GM12878 (cell line): Measurements from ENCODE around the gene ARRDC4. TPM values are rescaled to one million over a fixed set of nuclear protein-coding genes. Genes with fewer than 3 reads are reported as not detected.

Source experiments
- ATAC-seq: fragments of 200-7000 bp; cut with Tn5 transposase; 3 replicates; pipeline ENCODE4 v1.9.1; 2020; ENCODE audit warnings: mild to moderate bottlenecking, moderate library complexity
- BruUV-seq: library from RNA; stranded (reverse); fragments of 400-500 nt; replicated peaks from 2 replicates; lab custom pipeline; 2021; lab: Mats Ljungman, UMichigan
- CTCF ChIA-PET: fragments of 300-600 bp; sonication (Branson Sonifier 250); formaldehyde crosslinking; extraction: SDS; loops from one replicate; lab custom pipeline; 2021; ENCODE audit warnings: inconsistent platforms; lab: Yijun Ruan, JAX
- POLR2A ChIA-PET: fragments of 350-600 bp; formaldehyde crosslinking; extraction: SDS; loops from one replicate; lab custom pipeline; 2021; ENCODE audit warnings: inconsistent platforms; lab: Charles Lee
- RAD21 ChIA-PET: fragments of 300-600 bp; sonication (Branson Sonifier 250); formaldehyde crosslinking; loops from one replicate; lab custom pipeline; 2023; ENCODE audit warnings: antibody characterized with exemption; ENCODE audit not compliant: unreplicated experiment; lab: Charles Lee
- SMC1A ChIA-PET: fragments of 300-600 bp; sonication (Branson Sonifier 250); formaldehyde crosslinking; loops from one replicate; lab custom pipeline; 2023; ENCODE audit not compliant: unreplicated experiment, uncharacterized antibody; lab: Charles Lee
- DNase-seq: peaks from one replicate; pipeline ENCODE4 v3.0.0-alpha.2; 2011; ENCODE audit warnings: low read depth, low spot score
- FAIRE-seq: peaks from 3 replicates; lab custom pipeline; 2011; peaks lifted over from hg19 to GRCh38; lab: Jason Lieb, UNC
- H2AFZ ChIP-seq: 2 replicates; pipeline ENCODE4 v1.6.0; 2011; ENCODE audit warnings: low read depth, low read length, control low read depth; ENCODE audit not compliant: control insufficient read depth
- H3K27ac ChIP-seq: 2 replicates; pipeline ENCODE4 v1.5.1; 2011; ENCODE audit warnings: control low read depth; ENCODE audit not compliant: control insufficient read depth, insufficient read depth
- H3K27me3 ChIP-seq, 2 experiments: replicated peaks in 1 of 2; 2 replicates each; pipeline versions ENCODE4 v1.6.0 to v1.6.1; 2011; ENCODE audit warnings: low read length in 1 of 2; ENCODE audit not compliant: control insufficient read depth in 2 of 2, insufficient read depth in 2 of 2
- H3K36me3 ChIP-seq, 2 experiments: 2 replicates each; pipeline ENCODE4 v1.5.1; 2011; ENCODE audit warnings: low read length in 1 of 2; ENCODE audit not compliant: control insufficient read depth in 2 of 2, insufficient read depth in 2 of 2
- H3K4me1 ChIP-seq: 2 replicates; pipeline ENCODE4 v1.6.1; 2011; ENCODE audit warnings: mild to moderate bottlenecking, low read length, moderate library complexity, mixed read lengths; ENCODE audit not compliant: control insufficient read depth, insufficient read depth
- H3K4me2 ChIP-seq: 2 replicates; pipeline ENCODE4 v1.6.0; 2011; ENCODE audit warnings: control low read depth; ENCODE audit not compliant: control insufficient read depth, insufficient read depth
- H3K4me3 ChIP-seq: fragments of 200-600 bp; sonication (generic); 2 replicates; pipeline ENCODE4 v1.5.1; 2016
- H3K79me2 ChIP-seq: 2 replicates; pipeline ENCODE4 v1.6.0; 2011; ENCODE audit warnings: low read length; ENCODE audit not compliant: control insufficient read depth, insufficient read depth
- H3K9ac ChIP-seq: 2 replicates; pipeline ENCODE4 v1.8.0; 2011; ENCODE audit warnings: low read length, control low read depth, mixed read lengths; ENCODE audit not compliant: control insufficient read depth, insufficient read depth
- H3K9me3 ChIP-seq: replicated peaks from 3 replicates; pipeline ENCODE4 v1.5.1; 2011; ENCODE audit warnings: mild to moderate bottlenecking, low read length; ENCODE audit not compliant: control insufficient read depth, insufficient read depth
- H4K20me1 ChIP-seq: 2 replicates; pipeline ENCODE4 v1.6.0; 2011; ENCODE audit not compliant: control insufficient read depth, insufficient read depth
- E4F1 ChIP-seq: fragments of 450-650 bp; IDR thresholded peaks from 2 replicates; pipeline ENCODE4 v1.6.1; 2018; ENCODE audit warnings: borderline replicate concordance, mild to moderate bottlenecking; ENCODE audit not compliant: partially characterized antibody
- GATAD2B ChIP-seq: fragments of 450-650 bp; conservative IDR thresholded peaks from 2 replicates; pipeline ENCODE4 v1.6.1; 2017; ENCODE audit warnings: low read depth, mild to moderate bottlenecking, moderate library complexity
- IRF3 ChIP-seq: fragments of 450-650 bp; IDR thresholded peaks from 2 replicates; pipeline ENCODE4 v1.6.1; 2014; ENCODE audit warnings: mild to moderate bottlenecking
- MLLT1 ChIP-seq: fragments of 450-650 bp; IDR thresholded peaks from 2 replicates; pipeline ENCODE4 v1.6.1; 2016; ENCODE audit warnings: mild to moderate bottlenecking
- MTA2 ChIP-seq: fragments of 450-650 bp; IDR thresholded peaks from 2 replicates; pipeline ENCODE4 v1.6.1; 2016; ENCODE audit warnings: low read depth, mild to moderate bottlenecking, moderate library complexity
- NRF1 ChIP-seq: conservative IDR thresholded peaks from 2 replicates; pipeline ENCODE4 v1.6.1; 2011; ENCODE audit warnings: mild to moderate bottlenecking, low read depth, low read length, improper control_type of control experiment
- POU2F2 ChIP-seq: IDR thresholded peaks from 3 replicates; pipeline ENCODE4 v1.6.1; 2011; ENCODE audit warnings: low read depth, mild to moderate bottlenecking, low read length, borderline replicate concordance
- SMAD5 ChIP-seq: IDR thresholded peaks from 2 replicates; pipeline ENCODE4 v1.6.1; 2016; ENCODE audit warnings: antibody characterized with exemption, low read depth
- ZNF274 ChIP-seq: IDR thresholded peaks from one replicate; pipeline ENCODE4 v1.8.0; 2011; ENCODE audit not compliant: insufficient read length, insufficient read depth
- WGBS: methylation state at CpG from one replicate; pipeline ENCODE4 v1.1.6; 2016; ENCODE audit warnings: low lambda C conversion rate; ENCODE audit not compliant: insufficient replicate concordance, insufficient coverage; ENCODE audit errors: missing lambda C conversion rate; 5-methylcytosine and 5-hydroxymethylcytosine counted together
- in situ Hi-C: fragments of 300-500 bp; cut with MboI; formaldehyde crosslinking; loops from 9 replicates; pipeline ENCODE4 v1.14.3; 2018; ENCODE audit warnings: mixed read lengths
- intact Hi-C: fragments of 100-400 bp; cut with micrococcal nuclease; formaldehyde crosslinking; loops from one replicate; pipeline ENCODE4 v1.14.2; 2022; ENCODE audit not compliant: unreplicated experiment
- polyA plus RNA-seq, 11 experiments: library from polyadenylated mRNA; depleted of rRNA in 4 of 11; unstranded in 6 of 11; stranded (reverse) in 5 of 11; fragments of >200 nt; fragmentation: Nextera tagmentation in 4 of 11; fragmentation: Illumina TruSeq in 1 of 11; extraction: Ambion mirVana in 4 of 11; extraction: Trizol in 1 of 11; gene quantifications; 1 replicate in 1 of 11; 2 replicates in 10 of 11; pipeline versions ENCODE4 v1.2.1 to v1.2.3, GENCODE V29; 2011 to 2016; ENCODE audit warnings: inconsistent platforms in 2 of 11, missing spikeins in 2 of 11, low read depth in 1 of 11
- total RNA-seq, 4 experiments: library from RNA; depleted of rRNA in 3 of 4; stranded (reverse); fragments of >200 nt in 3 of 4; fragmentation: Illumina TruSeq in 1 of 4; extraction: Trizol in 1 of 4; gene quantifications; 2 replicates each; pipeline versions ENCODE4 v1.2.1 to v1.2.3, GENCODE V29; 2013 to 2021

Gene ARRDC4
- total and polyA plus RNA-seq, 10 of the 15 experiments (the other 5 are each of a cell fraction or from before 2014, with no cell fraction given), result 0.03 to 0.54 (median 0.07) TPM

GRCh38 chr15:97995192-97995591 is 34.7 kb downstream of the ARRDC4 start:
- no peak for DNase-seq

More at GRCh38 chr15:97995192-97995591, 34.7 kb downstream of the ARRDC4 start:
- FAIRE-seq (no peak), ATAC-seq (no peak)
- Histone ChIP-seq H3K4me1 (no peaks in the 10 kb centered on the region), H3K9me3 (no peaks in the 10 kb centered on the region), H2AFZ (no peak overlapping the region), H3K36me3 (no peaks in the 10 kb centered on the region), H3K4me2 (no peak overlapping the region), H4K20me1 (no peaks in the 10 kb centered on the region), H3K27ac (no peak overlapping the region), H3K79me2 (no peaks in the 10 kb centered on the region), H3K9ac (no peak overlapping the region), H3K27me3 (no peaks in the 10 kb centered on the region), H3K4me3 (no peak overlapping the region)
- ChIA-PET CTCF (no interaction called here), RAD21 (no interaction called here), SMC1A (interaction anchor here (0.6 kb wide), 1 partner anchor 99 kb away, joined by 3 read pairs; no protein-coding TSS in a partner anchor), POLR2A (no interaction called here)
- 8% methylated on average over 3 of the region's 3 CpGs for WGBS
- TF ChIP-seq MTA2, result no peak
- TF ChIP-seq POU2F2, result no peak
- no peak for TF ChIP-seq ZNF274
- TF ChIP-seq MLLT1, result no peak
- TF ChIP-seq IRF3, result no peak
- no peak for TF ChIP-seq NRF1
- no peak for TF ChIP-seq GATAD2B
- TF ChIP-seq E4F1, result no peak
- TF ChIP-seq SMAD5, result no peak
- BruUV-seq, result no TSS peak
- in situ Hi-C loops (no loop called here), intact Hi-C loops (no loop called here)
